ENCODE results near the gene NTRK2. TPM values are rescaled to one million over a fixed set of nuclear protein-coding genes. Genes with fewer than 3 reads are reported as not detected.

The NTRK2 gene
- total and polyA plus RNA-seq, 4 donors = 0.26 to 1.4 (median 0.56) TPM

GRCh38 chr9:85055506-85056202 is 386.1 kb downstream of the NTRK2 start:
- Histone ChIP-seq H3K27ac (ENCODE audit: low read depth in 1 of 2, low read length in 2 of 2) (no peak overlapping the region), H3K27me3 (ENCODE audit: control insufficient read depth in 4 of 4, insufficient read depth in 4 of 4, low read length in 3 of 4) (no peaks in the 10 kb centered on the region), H3K4me3 (ENCODE audit: low read depth in 1 of 3, low read length in 3 of 3) (no peak overlapping the region), H3K4me1 (ENCODE audit: control insufficient read depth in 4 of 4, insufficient read depth in 4 of 4, low read length in 3 of 4) (no peaks in the 10 kb centered on the region), H3K9ac (ENCODE audit: low read depth in 1 of 2, low read length in 2 of 2) (no peak overlapping the region), H3K36me3 (ENCODE audit: control insufficient read depth in 4 of 4, insufficient read depth in 3 of 4, low read depth in 1 of 4, low read length in 3 of 4) (no peaks in the 10 kb centered on the region), H3K9me3 (ENCODE audit: control insufficient read depth in 4 of 4, low read length in 3 of 4) (peaks cover 0 to 2% (median 0%) of the 10 kb centered on the region in 4 donors)
- 65% methylated on average over 2 of the region's 2 CpGs for WGBS
- no peak for TF ChIP-seq SP1 (IDR thresholded peaks at IDR 0.05)
- no peak for TF ChIP-seq RXRA (IDR thresholded peaks at IDR 0.05)
- no peak for TF ChIP-seq GABPA (IDR thresholded peaks at IDR 0.05 in 1 of 2, conservative IDR thresholded peaks at IDR 0.05 in 1 of 2)
- no peak for TF ChIP-seq TAF1 (conservative IDR thresholded peaks at IDR 0.05)
- TF ChIP-seq, protein P1, sequence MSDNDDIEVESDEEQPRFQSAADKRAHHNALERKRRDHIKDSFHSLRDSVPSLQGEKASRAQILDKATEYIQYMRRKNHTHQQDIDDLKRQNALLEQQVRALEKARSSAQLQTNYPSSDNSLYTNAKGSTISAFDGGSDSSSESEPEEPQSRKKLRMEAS (IDR thresholded peaks at IDR 0.05) = no peak
- TF ChIP-seq RAD21 (IDR thresholded peaks at IDR 0.05) = no peak
- TF ChIP-seq EGR1 (IDR thresholded peaks at IDR 0.05; ENCODE audit: low read depth in 2 of 2) = no peak
- no peak for TF ChIP-seq YY1 (IDR thresholded peaks at IDR 0.05)
- no peak for TF ChIP-seq HNF4G (IDR thresholded peaks at IDR 0.05)
- TF ChIP-seq REST (IDR thresholded peaks at IDR 0.05) = no peak
- TF ChIP-seq, protein P2, sequence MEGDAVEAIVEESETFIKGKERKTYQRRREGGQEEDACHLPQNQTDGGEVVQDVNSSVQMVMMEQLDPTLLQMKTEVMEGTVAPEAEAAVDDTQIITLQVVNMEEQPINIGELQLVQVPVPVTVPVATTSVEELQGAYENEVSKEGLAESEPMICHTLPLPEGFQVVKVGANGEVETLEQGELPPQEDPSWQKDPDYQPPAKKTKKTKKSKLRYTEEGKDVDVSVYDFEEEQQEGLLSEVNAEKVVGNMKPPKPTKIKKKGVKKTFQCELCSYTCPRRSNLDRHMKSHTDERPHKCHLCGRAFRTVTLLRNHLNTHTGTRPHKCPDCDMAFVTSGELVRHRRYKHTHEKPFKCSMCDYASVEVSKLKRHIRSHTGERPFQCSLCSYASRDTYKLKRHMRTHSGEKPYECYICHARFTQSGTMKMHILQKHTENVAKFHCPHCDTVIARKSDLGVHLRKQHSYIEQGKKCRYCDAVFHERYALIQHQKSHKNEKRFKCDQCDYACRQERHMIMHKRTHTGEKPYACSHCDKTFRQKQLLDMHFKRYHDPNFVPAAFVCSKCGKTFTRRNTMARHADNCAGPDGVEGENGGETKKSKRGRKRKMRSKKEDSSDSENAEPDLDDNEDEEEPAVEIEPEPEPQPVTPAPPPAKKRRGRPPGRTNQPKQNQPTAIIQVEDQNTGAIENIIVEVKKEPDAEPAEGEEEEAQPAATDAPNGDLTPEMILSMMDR (IDR thresholded peaks at IDR 0.05; ENCODE audit: low read depth, low read length, missing input control) = no peak
- TF ChIP-seq JUND (IDR thresholded peaks at IDR 0.05) = no peak
- TF ChIP-seq HNF4A (conservative IDR thresholded peaks at IDR 0.05) = no peak
- TF ChIP-seq FOXA2 (IDR thresholded peaks at IDR 0.05) = no peak
- DNase-seq (ENCODE audit: low spot score) = no peak

GRCh38 chr9:85056203-85056572 is 386.7 kb downstream of the NTRK2 start:
- Histone ChIP-seq H3K4me3 (ENCODE audit: low read depth in 1 of 3, low read length in 3 of 3) (no peak overlapping the region), H3K9ac (ENCODE audit: low read depth in 1 of 2, low read length in 2 of 2) (no peak overlapping the region), H3K27me3 (ENCODE audit: control insufficient read depth in 4 of 4, insufficient read depth in 4 of 4, low read length in 3 of 4) (no peaks in the 10 kb centered on the region), H3K9me3 (ENCODE audit: control insufficient read depth in 4 of 4, low read length in 3 of 4) (peaks cover 0 to 2% (median 0%) of the 10 kb centered on the region in 4 donors), H3K27ac (ENCODE audit: low read depth in 1 of 2, low read length in 2 of 2) (no peak overlapping the region), H3K4me1 (ENCODE audit: control insufficient read depth in 4 of 4, insufficient read depth in 4 of 4, low read length in 3 of 4) (no peaks in the 10 kb centered on the region), H3K36me3 (ENCODE audit: control insufficient read depth in 4 of 4, insufficient read depth in 3 of 4, low read depth in 1 of 4, low read length in 3 of 4) (no peaks in the 10 kb centered on the region)
- no peak for DNase-seq (ENCODE audit: low spot score)
- 67% methylated on average over 3 of the region's 3 CpGs for WGBS
- TF ChIP-seq SP1 (IDR thresholded peaks at IDR 0.05) = no peak
- TF ChIP-seq RXRA (IDR thresholded peaks at IDR 0.05) = no peak
- no peak for TF ChIP-seq HNF4G (IDR thresholded peaks at IDR 0.05)
